CD14-positive monocyte (primary cell): ENCODE data around the gene OLR1. TPM values are rescaled to one million over a fixed set of nuclear protein-coding genes. Genes with fewer than 3 reads are reported as not detected.

ENCODE experiments used
- DNase-seq, 3 donors: peaks; one replicate each; pipeline ENCODE4 v3.0.0-alpha.2; 2011 to 2022
- H2AFZ ChIP-seq: 2 replicates; pipeline ENCODE4 v1.6.0; 2012; ENCODE audit warnings: mild to moderate bottlenecking, low read depth, low read length, inconsistent platforms; ENCODE audit not compliant: insufficient read depth, poor library complexity, severe bottlenecking
- H3K27ac ChIP-seq, 2 donors: 1 replicate in 1 of 2; 2 replicates in 1 of 2; pipeline ENCODE4 v1.5.1; 2012 to 2013; ENCODE audit warnings: low read length in 2 of 2, control low read depth in 1 of 2, inconsistent platforms in 1 of 2, low read depth in 1 of 2, mild to moderate bottlenecking in 1 of 2
- H3K27me3 ChIP-seq, 2 donors: one replicate each; pipeline versions ENCODE4 v1.6.0 to v1.6.1; 2011 to 2013; ENCODE audit warnings: low read length in 2 of 2; ENCODE audit not compliant: control insufficient read depth in 2 of 2, insufficient read depth in 2 of 2
- H3K36me3 ChIP-seq, 2 donors: replicated peaks in 1 of 2; 1 replicate in 1 of 2; 2 replicates in 1 of 2; pipeline versions ENCODE4 v1.5.1 to v1.6.1; 2012 to 2013; ENCODE audit warnings: low read length in 2 of 2, control low read depth in 1 of 2, inconsistent platforms in 1 of 2, mild to moderate bottlenecking in 1 of 2; ENCODE audit not compliant: insufficient read depth in 2 of 2, control insufficient read depth in 1 of 2
- H3K4me1 ChIP-seq, 2 donors: 1 replicate in 1 of 2; 2 replicates in 1 of 2; pipeline versions ENCODE4 v1.5.1 to v1.6.1; 2012 to 2013; ENCODE audit warnings: low read length in 2 of 2, control low read depth in 1 of 2, inconsistent platforms in 1 of 2, mild to moderate bottlenecking in 1 of 2, moderate library complexity in 1 of 2; ENCODE audit not compliant: insufficient read depth in 2 of 2, control insufficient read depth in 1 of 2
- H3K4me2 ChIP-seq: replicated peaks from 2 replicates; pipeline ENCODE3; 2012; ENCODE audit warnings: low read length, moderate library complexity, mild to moderate bottlenecking; ENCODE audit not compliant: poor library complexity, severe bottlenecking; ENCODE audit errors: extremely low read depth
- H3K4me3 ChIP-seq, 3 experiments: fragments of 200-600 bp in 1 of 3; sonication (generic) in 1 of 3; replicated peaks in 1 of 3; 1 replicate in 2 of 3; 2 replicates in 1 of 3; pipeline ENCODE4 v1.5.1; 2011 to 2013; ENCODE audit warnings: low read length in 3 of 3, mild to moderate bottlenecking in 3 of 3, control low read depth in 2 of 3, low read depth in 2 of 3, inconsistent platforms in 1 of 3, moderate library complexity in 1 of 3
- H3K79me2 ChIP-seq: 2 replicates; pipeline ENCODE4 v1.6.0; 2012; ENCODE audit warnings: mild to moderate bottlenecking, control low read depth, inconsistent platforms, low read length, moderate library complexity; ENCODE audit not compliant: insufficient read depth
- H3K9ac ChIP-seq: 2 replicates; pipeline ENCODE4 v1.6.0; 2017; ENCODE audit warnings: low read length, mild to moderate bottlenecking; ENCODE audit not compliant: insufficient read depth, poor library complexity, severe bottlenecking
- H3K9me3 ChIP-seq, 2 donors: replicated peaks in 1 of 2; 1 replicate in 1 of 2; 2 replicates in 1 of 2; pipeline versions ENCODE4 v1.5.1 to v1.6.1; 2012 to 2013; ENCODE audit warnings: low read length in 2 of 2, control low read depth in 1 of 2; ENCODE audit not compliant: control insufficient read depth in 1 of 2, insufficient read depth in 1 of 2
- H4K20me1 ChIP-seq: 2 replicates; pipeline ENCODE4 v1.6.0; 2012; ENCODE audit warnings: mild to moderate bottlenecking, low read length, control low read depth, moderate library complexity; ENCODE audit not compliant: insufficient read depth
- H3K27ac Mint-ChIP-seq, 7 donors: one replicate each; pipeline ENCODE4 v1.8.0; 2020; ENCODE audit warnings: mild to moderate bottlenecking in 7 of 7, mixed read lengths in 7 of 7, moderate library complexity in 6 of 7, inconsistent platforms in 2 of 7
- H3K27me3 Mint-ChIP-seq, 3 donors: one replicate each; pipeline ENCODE4 v1.8.0; 2021 to 2022; ENCODE audit warnings: low read depth in 3 of 3, mild to moderate bottlenecking in 3 of 3, mixed read lengths in 3 of 3, moderate library complexity in 3 of 3, inconsistent platforms in 1 of 3
- H3K36me3 Mint-ChIP-seq, 2 donors: one replicate each; pipeline ENCODE4 v1.8.0; 2020; ENCODE audit warnings: mixed read lengths in 2 of 2, inconsistent platforms in 1 of 2, mild to moderate bottlenecking in 1 of 2
- H3K4me1 Mint-ChIP-seq: one replicate; pipeline ENCODE4 v1.8.0; 2020; ENCODE audit warnings: mild to moderate bottlenecking, mixed read lengths
- H3K4me3 Mint-ChIP-seq, 2 donors: one replicate each; pipeline ENCODE4 v1.8.0; 2020; ENCODE audit warnings: mild to moderate bottlenecking in 2 of 2, mixed read lengths in 2 of 2, moderate library complexity in 1 of 2
- H3K9me3 Mint-ChIP-seq, 7 donors: one replicate each; pipeline ENCODE4 v1.8.0; 2020 to 2022; ENCODE audit warnings: mixed read lengths in 7 of 7, mild to moderate bottlenecking in 6 of 7, moderate library complexity in 6 of 7, inconsistent platforms in 2 of 7
- WGBS: methylation state at CpG from one replicate; pipeline ENCODE4 v1.1.5; 2013; ENCODE audit warnings: missing lambda C conversion rate; ENCODE audit not compliant: insufficient coverage; 5-methylcytosine and 5-hydroxymethylcytosine counted together
- intact Hi-C, 2 donors: fragments of 100-400 bp; cut with micrococcal nuclease; formaldehyde crosslinking; loops; one replicate each; pipeline versions ENCODE4 v1.15.0 to v1.15.1; 2023
- polyA plus RNA-seq, 3 donors: library from polyadenylated mRNA; depleted of rRNA in 1 of 3; unstranded in 2 of 3; stranded (reverse) in 1 of 3; fragments of 300-500 nt in 2 of 3; fragments of >200 nt in 1 of 3; fragmentation: Illumina TruSeq in 2 of 3; gene quantifications; 1 replicate in 2 of 3; 2 replicates in 1 of 3; pipeline ENCODE4 v1.2.3, GENCODE V29; 2012 to 2021
- TF ChIP-seq, protein P1 (sequence below): fragments of 200-600 bp; IDR thresholded peaks from one replicate; pipeline ENCODE4 v1.8.0; 2022; ENCODE audit warnings: antibody characterized with exemption, mild to moderate bottlenecking

OLR1 gene
- polyA plus RNA-seq, 3 donors = 0.88 to 12.9 (median 0.99) TPM

DNA sequence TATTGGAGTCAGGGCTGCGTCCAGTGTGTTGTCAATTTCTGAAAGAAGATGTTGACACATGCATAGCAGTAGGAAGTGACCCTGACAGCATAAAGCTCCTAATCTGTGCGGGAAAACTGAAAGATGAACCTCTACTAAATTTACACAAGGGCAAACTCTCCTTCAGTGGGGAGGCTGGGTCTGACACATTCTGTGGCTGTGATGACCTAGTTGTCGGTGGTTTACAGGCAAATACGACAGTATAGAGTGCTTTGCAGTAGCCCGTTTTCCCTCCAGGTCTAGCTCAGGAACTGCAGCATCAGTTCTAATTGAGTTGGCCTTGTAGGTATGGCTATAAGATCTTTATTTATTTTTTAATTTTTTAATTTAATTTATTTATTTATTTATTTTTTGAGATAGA is 25.9 kb upstream of the OLR1 start:
- Histone ChIP-seq H3K36me3 (no peaks in the 10 kb centered on the region), H3K9me3 (no peaks in the 10 kb centered on the region), H3K27ac (no peak overlapping the region), H3K27me3 (peaks cover 0 to 6% of the 10 kb centered on the region in 2 donors), H3K79me2 (no peaks in the 10 kb centered on the region), H4K20me1 (no peaks in the 10 kb centered on the region), H2AFZ (no peak overlapping the region), H3K9ac (no peak overlapping the region), H3K4me3 (no peak overlapping the region), H3K4me2 (no peak overlapping the region), H3K4me1 (peaks cover 15 to 16% of the 10 kb centered on the region in 2 donors)
- Mint-ChIP-seq H3K4me3 (no peak overlapping the region), H3K27ac (no peak overlapping the region), H3K9me3 (peaks cover 0 to 2% (median 0%) of the 10 kb centered on the region in 7 donors), H3K36me3 (no peaks in the 10 kb centered on the region), H3K27me3 (peaks cover 4 to 7% (median 5%) of the 10 kb centered on the region in 3 donors), H3K4me1 (peaks cover 23% of the 10 kb centered on the region)
- 100% methylated on average over 1 of the region's 5 CpGs for WGBS
- TF ChIP-seq, protein P1, sequence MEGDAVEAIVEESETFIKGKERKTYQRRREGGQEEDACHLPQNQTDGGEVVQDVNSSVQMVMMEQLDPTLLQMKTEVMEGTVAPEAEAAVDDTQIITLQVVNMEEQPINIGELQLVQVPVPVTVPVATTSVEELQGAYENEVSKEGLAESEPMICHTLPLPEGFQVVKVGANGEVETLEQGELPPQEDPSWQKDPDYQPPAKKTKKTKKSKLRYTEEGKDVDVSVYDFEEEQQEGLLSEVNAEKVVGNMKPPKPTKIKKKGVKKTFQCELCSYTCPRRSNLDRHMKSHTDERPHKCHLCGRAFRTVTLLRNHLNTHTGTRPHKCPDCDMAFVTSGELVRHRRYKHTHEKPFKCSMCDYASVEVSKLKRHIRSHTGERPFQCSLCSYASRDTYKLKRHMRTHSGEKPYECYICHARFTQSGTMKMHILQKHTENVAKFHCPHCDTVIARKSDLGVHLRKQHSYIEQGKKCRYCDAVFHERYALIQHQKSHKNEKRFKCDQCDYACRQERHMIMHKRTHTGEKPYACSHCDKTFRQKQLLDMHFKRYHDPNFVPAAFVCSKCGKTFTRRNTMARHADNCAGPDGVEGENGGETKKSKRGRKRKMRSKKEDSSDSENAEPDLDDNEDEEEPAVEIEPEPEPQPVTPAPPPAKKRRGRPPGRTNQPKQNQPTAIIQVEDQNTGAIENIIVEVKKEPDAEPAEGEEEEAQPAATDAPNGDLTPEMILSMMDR = no peak
- DNase-seq = no peak
- intact Hi-C loops = no loop called here

DNA sequence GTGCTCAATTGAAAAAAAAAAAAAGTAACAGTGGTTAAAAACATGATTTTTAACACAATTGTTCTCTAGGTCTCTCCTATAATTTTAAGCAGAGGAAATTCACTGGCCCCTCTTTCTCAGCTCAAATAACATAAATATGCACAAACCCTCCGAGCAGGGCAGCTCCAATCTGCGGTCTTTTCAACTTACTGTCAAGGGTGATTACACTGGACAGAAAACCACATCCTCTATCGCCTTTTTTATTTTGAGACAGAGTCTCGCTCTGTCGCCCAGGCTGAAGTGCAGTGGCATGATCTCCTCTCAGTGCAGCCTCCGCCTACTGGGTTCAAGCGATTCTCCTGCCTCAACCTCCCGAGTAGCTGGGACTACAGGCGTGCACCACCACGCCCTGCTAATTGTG is 24.3 kb upstream of the OLR1 start:
- peaks cover 20% of the 10 kb centered on the region for H3K4me1 Mint-ChIP-seq
- no peaks in the 10 kb centered on the region for H3K9me3 ChIP-seq
- peak overlapping the region in 2 of 7 donors; percentile 25 to 32 for H3K27ac Mint-ChIP-seq
- H3K79me2 ChIP-seq = no peaks in the 10 kb centered on the region
- no peak overlapping the region for H3K27ac ChIP-seq
- H3K4me3 ChIP-seq = no peak overlapping the region
- no peaks in the 10 kb centered on the region for H3K36me3 ChIP-seq
- no peaks in the 10 kb centered on the region for H3K36me3 Mint-ChIP-seq
- peak overlapping the region; percentile 17 for H2AFZ ChIP-seq
- H3K9me3 Mint-ChIP-seq = no peaks in the 10 kb centered on the region
- H3K27me3 ChIP-seq = peaks cover 0 to 6% of the 10 kb centered on the region in 2 donors
- TF ChIP-seq, protein P1 = no peak
- intact Hi-C loops = no loop called here
- no peak overlapping the region for H3K4me2 ChIP-seq
- H3K4me1 ChIP-seq = peaks cover 14 to 16% of the 10 kb centered on the region in 2 donors
- WGBS = 23% methylated on average over 7 of the region's 10 CpGs
- H3K4me3 Mint-ChIP-seq = peak overlapping the region in 1 of 2 donors; percentile 71
- H3K9ac ChIP-seq = no peak overlapping the region
- no peaks in the 10 kb centered on the region for H4K20me1 ChIP-seq
- H3K27me3 Mint-ChIP-seq = peaks cover 4 to 7% (median 5%) of the 10 kb centered on the region in 3 donors
- DNase-seq = no peak
